Activated CD4-positive, alpha-beta T cell treated with anti-CD3 and anti-CD28 coated beads, Interleukin-2, amount 50 U/mL, for 48 hours (primary cell): Measurements from ENCODE around the gene FRMD3.

Experiments
- DNase-seq, 2 experiments: peaks; one replicate each; pipeline ENCODE4 v3.0.0-alpha.2; 2020

The FRMD3 gene

GRCh38 chr9:83472221-83472665 lies 66.0 kb downstream of the FRMD3 start:
- no peak for DNase-seq

- no peak for DNase-seq
Measured at GRCh38 chr9:83471241-83471640, 67.0 kb downstream of the FRMD3 start.

GRCh38 chr9:83469722-83470121 lies 68.5 kb downstream of the FRMD3 start:
- no peak for DNase-seq

GRCh38 chr9:83468821-83469220 lies 69.4 kb downstream of the FRMD3 start:
- no peak for DNase-seq

- no peak for DNase-seq
Measured at GRCh38 chr9:83466877-83467276, 71.3 kb downstream of the FRMD3 start.

- DNase-seq, result no peak
Measured at GRCh38 chr9:83466351-83466750, 71.8 kb downstream of the FRMD3 start.

GRCh38 chr9:83459830-83460229 lies 78.4 kb downstream of the FRMD3 start:
- DNase-seq, result no peak

- DNase-seq, result no peak
Measured at GRCh38 chr9:83458530-83458929, 79.7 kb downstream of the FRMD3 start.

GRCh38 chr9:83457005-83457404 lies 81.2 kb downstream of the FRMD3 start:
- DNase-seq, result no peak

GRCh38 chr9:83456226-83456625 lies 82.0 kb downstream of the FRMD3 start:
- no peak for DNase-seq

- DNase-seq, result no peak
Measured at GRCh38 chr9:83454076-83454475, 84.1 kb downstream of the FRMD3 start.

GRCh38 chr9:83451308-83451707 lies 86.9 kb downstream of the FRMD3 start:
- no peak for DNase-seq

GRCh38 chr9:83449983-83450382 lies 88.2 kb downstream of the FRMD3 start:
- no peak for DNase-seq

- no peak for DNase-seq
Measured at GRCh38 chr9:83449166-83449565, 89.0 kb downstream of the FRMD3 start.

- no peak for DNase-seq
Measured at GRCh38 chr9:83448626-83449025, 89.6 kb downstream of the FRMD3 start.

- no peak for DNase-seq
Measured at GRCh38 chr9:83447351-83447750, 90.8 kb downstream of the FRMD3 start.

- no peak for DNase-seq
Measured at GRCh38 chr9:83445703-83446265, 92.4 kb downstream of the FRMD3 start.

- no peak for DNase-seq
Measured at GRCh38 chr9:83444110-83444509, 94.1 kb downstream of the FRMD3 start.

GRCh38 chr9:83441390-83441789 lies 96.8 kb downstream of the FRMD3 start:
- no peak for DNase-seq

- DNase-seq, result no peak
Measured at GRCh38 chr9:83440641-83441040, 97.6 kb downstream of the FRMD3 start.

- no peak for DNase-seq
Measured at GRCh38 chr9:83435301-83435700, 102.9 kb downstream of the FRMD3 start.

GRCh38 chr9:83434254-83434653 lies 103.9 kb downstream of the FRMD3 start:
- DNase-seq, result no peak

- DNase-seq, result no peak
Measured at GRCh38 chr9:83433846-83434245, 104.4 kb downstream of the FRMD3 start.

- no peak for DNase-seq
Measured at GRCh38 chr9:83432877-83433550, 105.2 kb downstream of the FRMD3 start.

GRCh38 chr9:83432104-83432627 lies 106.0 kb downstream of the FRMD3 start:
- DNase-seq, result no peak
